Left forelimb (tissue), 1 donor: ENCODE measurements around the gene ZBTB7B.

Experiments used
- DNase-seq: peaks from one replicate; pipeline ENCODE4 v3.0.0-alpha.2; 2018; ENCODE audit warnings: low spot score

The ZBTB7B gene

DNA sequence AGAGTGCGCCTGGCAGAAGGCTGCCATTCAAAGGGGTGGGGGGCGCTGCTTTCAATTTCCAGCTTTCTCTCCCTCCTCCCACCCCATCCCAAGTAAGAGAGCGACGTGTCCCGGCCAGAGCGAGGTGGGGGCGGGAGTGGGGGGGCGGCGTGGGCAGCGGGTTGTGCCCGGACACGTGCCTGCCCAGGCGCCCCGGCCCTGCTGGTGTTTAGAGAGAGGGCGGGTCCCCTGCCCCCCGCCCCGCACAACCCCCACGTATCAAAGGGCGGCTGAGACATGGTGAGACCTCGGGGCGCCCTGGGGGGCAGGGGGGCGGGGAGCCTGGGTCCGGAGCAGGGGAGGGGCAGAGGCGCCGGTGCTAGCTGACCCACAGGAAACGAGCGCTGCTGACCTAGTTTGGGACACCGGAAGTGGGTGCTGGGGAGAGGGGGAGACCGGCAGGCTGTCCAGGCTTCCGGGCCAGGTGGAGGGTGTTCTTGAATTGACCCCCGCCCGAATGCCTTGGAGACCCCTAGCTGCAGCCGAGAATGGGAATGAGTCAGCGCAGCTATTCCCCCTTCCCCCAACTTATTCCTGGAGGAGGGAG lies 1.3 kb downstream of the ZBTB7B start:
- DNase-seq = peak; percentile 71

DNA sequence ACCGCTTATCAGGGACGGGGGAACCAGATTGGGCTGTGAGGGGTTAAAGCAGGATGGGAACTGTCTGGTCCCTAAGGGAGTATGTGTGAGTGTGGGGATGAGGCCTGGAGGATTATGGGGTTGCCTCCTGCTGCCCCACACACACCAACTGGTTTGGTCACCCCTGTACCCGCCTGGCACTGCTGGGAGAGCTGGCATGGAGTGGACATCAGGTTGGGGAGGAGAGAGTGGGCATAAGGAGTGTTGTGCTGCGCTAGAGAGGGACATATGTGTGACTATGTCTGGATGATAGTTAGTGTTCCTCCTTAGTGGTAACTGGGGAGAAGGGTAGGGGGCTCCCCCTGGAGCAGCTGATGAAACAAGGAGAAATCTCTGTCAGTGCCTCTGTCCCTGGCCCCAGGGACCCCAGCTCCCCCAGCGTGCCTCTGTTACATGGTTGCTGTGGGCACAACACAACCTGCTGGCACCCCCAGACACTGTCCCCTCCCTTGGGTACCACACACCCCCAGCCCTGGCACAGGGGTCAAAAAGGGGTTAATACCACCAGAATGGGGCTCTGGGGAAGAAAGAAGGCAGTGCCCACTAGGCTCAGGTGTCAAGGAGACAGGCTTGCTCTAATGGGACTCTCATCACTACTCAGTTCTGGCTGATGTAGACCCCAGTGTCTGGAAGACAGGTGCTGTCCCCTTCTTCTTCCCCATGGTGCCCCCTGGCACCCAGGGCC lies 1.9 kb downstream of the ZBTB7B start:
- peak; percentile 54 for DNase-seq

DNA sequence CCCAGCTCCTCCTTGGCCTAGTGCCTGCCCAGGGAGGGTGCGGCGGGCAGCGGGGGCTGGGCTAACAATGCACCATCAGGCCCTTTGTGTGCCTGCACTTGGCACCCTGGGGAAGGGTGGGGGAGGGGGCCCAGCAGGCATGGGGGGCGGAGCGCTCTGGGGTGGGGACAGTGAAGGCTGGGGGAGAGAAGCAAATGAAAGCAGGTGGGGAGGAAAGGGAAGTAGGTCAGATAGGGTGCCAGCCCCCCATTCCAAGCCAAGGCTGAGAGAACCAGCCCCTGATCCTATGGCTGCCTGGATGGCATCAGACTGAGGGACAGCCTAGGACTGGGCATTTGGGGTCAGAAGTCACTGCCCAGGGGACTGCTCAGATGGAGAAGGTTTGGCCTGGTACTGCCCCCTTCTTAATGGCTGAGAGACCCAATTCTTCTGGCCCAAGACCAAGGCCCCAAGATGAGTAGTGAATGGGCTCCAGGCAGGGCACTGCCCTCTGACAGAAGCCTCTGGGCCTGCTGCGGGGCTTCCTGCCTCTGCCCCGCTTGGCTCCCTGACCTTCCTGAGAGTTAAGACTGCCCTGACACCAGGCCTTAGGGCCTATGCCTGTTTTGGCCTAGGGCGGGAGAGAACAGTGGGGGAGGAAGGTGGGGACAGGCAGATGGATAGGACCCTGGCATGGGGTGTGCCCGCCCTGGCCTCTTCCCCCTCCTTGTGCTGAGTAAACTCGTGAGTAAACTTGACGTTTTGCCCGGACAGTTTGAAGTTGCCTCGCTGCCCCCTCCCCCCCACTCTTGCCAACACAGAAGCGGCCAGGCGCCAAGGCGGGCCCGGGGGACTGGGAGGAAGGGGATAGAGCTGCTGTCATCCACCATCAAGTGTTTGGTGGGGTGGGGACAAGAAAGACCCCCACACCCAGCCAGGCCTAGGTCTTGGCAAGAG lies 2.7 kb downstream of the ZBTB7B start:
- DNase-seq = peak; percentile 68

DNA sequence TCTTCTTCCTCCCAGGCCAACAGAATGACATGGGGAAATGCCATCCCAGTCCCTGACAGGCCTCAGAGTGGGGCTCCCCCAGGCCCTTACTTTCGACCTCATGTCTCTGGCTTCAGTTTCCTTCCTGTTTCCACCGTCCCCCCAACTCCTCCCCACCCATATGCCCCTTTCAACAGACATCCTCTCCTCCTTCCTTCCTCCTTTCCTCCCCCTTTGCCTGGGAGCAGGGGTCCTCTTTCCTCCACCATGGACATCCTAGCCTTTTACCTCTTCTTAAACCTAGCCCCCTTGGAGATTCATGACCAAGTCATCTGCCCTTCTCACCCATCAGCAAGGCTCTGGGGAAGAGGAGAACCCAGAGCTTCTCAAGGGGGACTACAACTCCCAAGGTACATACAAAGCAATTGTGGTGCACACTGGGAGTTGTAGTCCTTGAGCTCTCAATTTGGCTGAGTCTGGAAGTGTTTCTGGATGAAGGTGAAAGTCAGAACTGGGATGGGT lies 4.0 kb downstream of the ZBTB7B start:
- DNase-seq = no peak

DNA sequence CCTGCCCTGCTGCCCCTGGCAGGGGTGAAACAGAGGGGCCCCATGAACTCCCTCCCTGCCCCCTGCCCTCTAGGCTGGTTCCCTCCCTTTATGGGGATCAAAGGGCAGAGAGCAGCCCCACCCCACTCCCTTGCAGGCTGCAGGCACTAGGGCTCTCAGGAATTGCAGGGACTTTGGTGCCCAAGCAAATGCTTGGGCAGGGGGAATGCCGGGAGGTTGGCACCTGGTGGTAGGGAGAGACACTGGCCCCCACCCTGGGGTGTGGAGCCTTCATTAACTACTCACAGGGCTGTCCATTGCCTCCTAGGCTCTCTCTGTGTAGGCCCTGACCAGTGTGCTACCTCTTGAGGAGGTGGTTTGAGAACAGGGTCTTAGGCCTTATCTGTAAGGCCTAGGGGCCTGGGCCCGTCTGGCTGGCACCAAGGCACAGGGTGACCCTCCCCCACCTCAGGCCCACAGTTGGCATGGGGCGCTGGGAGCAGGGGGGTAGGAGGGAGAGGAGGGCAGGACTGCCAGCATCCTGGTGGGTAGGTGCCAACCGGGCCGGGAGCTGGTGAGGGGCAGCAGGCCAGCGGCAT lies 4.7 kb downstream of the ZBTB7B start:
- peak; percentile 60 for DNase-seq

DNA sequence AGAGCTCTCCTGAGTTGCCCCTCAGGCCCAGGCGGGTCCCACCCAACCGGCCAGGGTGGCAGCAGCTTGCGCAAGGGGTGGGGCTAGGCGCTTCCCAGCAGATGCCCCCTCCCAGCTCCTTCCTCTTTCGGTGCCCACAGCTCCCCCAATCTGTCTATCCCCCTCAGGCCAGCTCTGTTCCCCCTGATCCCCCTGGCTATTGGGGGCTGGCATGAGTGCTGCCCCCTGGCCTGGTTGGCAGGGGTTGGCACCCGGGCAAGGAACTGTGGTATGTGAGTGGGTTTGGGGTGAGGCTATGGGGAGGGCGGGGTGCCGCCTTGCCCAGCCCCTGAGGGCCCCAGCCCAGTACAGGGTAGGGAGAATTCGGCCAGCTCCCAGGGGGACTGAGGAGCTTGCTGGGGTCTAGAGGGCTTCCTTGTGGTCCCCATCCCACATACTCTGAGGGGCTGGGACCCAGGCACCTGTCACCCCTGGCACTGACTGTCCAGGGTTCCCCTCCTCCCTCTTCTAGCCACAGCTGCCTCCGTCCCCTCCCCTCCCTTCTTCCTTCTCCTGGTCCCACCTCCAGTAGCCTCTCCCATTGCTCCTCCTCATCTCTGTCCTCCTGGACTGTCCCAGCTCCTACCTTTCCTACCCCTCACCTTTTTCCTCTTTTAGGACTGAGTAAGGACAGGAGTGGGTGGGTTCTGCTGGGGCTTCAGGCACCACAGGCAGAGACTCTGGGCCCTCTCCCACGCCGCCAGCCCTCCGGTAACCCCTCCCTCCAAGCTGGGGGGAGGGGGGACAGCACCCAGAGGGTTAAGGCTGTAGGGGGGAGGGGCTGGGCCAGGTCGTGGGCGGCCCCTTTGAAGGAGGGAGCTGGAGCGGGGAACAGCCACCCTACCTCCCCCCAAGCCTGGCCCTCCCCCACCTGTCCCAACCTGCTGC lies 5.7 kb downstream of the ZBTB7B start:
- no peak for DNase-seq

DNA sequence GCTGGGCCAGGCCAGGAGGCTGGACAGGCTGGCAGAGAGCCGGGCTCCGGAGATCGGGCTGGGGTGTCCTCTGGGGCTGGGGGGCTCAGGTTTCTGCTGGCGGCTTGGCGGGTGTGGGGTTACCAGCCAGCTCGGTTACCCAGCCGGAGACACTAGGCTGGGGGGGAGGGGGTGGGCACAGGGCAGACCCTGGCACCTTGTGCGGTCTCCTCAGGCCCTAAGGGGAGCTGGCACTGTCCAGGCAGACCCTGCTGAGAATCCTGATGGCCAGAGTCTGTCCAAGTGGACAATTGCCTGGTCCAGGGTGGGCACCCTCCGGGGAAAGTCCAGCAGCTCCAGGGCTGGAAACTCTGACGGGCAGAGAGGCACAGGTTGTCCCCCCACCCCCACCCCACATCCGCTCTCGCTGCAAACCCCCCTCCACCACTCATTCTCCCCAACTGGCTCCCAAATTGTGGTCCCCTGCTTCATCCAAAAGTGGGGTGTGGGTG lies 6.7 kb downstream of the ZBTB7B start:
- no peak for DNase-seq

DNA sequence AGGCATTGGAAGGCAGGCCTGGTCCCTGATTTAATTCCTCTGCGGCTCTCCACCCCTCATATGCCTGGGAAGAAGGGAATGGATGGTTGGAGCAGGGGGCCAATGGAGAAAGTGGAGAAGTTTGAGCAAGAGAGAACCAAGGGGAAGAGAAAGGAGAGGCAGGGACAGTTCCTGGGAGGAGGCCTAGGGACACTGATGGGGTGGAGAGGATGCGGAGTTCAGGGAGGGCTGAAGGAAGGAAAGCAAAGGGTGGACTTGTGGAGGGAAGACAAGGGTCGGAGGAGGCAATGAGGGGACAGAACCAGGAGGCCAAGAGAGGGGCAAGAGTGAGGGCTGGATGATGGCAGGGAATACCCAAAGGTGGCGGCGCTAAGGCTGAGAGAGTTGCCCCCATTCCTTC lies 7.1 kb downstream of the ZBTB7B start:
- DNase-seq = no peak

DNA sequence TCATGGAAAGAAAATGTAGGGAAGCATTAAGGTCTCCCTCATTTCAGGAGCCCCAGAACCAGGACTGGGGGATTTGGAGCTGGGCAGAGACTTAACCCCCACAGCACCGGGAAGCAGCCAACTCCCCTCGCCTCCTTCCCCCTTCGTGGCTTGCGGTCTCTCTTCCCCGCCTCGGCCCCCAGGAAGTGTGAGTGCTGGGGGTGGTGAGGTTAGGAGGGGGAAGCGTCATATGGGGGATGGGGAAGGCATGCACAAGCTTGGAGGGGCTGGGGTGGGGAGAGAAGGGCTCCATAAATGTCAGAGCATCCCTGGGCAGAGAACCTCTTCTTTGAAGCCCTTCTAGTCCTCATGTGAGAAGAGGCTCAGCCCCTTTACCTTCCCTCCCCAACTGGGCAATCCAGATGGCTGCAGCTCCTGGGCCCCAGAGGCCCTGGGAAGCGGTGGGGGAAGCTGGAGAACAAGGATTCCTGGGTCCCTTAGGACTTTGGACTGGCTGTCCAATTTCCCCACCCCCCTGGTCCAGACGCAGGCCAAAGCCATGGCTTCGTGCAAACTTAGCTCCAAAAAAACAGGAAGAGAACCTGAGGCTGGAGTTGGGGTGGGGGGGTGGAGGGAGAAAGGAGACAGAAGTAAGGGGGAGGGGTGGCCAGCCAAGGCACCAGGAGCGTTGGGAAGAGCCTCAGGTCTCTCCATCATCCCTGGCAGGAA lies 7.8 kb downstream of the ZBTB7B start:
- no peak for DNase-seq

DNA sequence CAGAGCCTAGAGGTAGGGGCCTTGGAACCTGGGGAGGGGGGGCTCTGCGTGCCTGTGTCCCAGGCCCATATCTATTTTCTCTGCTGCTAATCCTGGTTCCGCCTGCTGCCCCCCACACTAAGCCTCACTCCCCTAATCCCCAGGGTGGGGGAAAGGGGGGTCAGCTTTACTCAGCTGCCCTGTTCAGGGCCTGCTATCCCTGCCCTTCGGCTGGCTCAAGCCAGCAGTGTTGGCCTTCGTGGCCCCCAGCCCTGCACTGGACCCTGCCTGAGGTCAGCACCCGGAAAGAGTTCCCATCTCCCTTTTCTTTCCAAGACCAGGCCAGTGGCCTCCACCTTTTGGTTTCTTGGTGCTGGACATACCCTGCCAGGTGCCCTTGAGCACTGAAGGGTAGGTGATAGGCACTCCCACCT lies 8.4 kb downstream of the ZBTB7B start:
- no peak for DNase-seq

DNA sequence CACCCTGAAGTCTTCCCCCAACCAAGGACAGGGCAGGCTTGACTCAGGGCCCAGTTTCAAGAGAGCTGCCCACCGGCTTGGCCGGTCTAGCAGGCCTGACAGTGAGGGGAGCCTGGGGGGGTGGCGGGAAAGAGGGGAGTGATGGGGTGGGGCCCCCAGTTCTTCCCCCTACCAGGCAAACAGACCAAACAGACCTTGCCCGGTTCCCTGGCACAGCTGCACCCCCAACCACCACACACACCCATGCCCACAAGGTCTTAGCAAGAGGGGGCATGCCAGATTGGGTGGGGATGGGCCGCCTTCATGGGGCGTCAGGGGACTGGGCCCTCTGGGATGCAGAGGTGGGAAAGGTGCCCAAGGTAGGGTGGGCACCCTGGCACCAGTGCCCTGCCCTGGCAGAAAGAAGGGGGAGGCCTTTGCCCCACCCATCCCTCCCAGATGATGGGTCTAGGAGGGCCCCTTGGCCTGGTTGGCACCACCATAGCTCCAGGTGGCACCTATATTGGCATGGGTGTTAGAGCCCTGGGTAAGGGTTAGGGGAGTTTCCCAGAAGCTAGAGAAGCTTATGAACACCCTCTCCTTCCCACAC lies 8.9 kb downstream of the ZBTB7B start:
- DNase-seq = peak; percentile 55

DNA sequence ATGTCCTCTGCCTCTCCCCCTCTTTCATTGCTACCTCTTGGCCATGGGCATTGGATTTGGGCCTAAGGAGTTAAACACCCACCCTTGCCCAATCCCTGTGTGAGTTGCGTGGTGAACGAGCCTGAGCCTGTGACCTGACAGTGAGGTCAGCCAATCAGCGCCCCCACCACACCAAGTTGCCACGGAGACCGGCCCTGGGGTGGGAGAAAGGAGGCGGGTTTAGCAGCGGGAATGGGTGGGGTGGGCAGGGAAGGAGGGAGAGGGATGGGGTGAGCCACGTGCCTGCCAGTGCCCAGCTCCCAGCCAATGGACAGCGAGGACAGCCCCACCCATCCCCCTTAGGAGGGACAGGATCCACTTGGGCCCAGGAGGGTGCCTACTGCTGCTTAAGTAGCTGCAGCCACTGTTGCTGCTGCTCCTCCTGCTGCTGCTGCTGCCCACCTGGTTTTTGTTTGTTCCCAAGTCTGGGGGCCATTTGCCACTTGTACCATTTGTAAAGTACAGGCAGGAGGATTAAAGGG lies 9.5 kb downstream of the ZBTB7B start:
- no peak for DNase-seq

DNA sequence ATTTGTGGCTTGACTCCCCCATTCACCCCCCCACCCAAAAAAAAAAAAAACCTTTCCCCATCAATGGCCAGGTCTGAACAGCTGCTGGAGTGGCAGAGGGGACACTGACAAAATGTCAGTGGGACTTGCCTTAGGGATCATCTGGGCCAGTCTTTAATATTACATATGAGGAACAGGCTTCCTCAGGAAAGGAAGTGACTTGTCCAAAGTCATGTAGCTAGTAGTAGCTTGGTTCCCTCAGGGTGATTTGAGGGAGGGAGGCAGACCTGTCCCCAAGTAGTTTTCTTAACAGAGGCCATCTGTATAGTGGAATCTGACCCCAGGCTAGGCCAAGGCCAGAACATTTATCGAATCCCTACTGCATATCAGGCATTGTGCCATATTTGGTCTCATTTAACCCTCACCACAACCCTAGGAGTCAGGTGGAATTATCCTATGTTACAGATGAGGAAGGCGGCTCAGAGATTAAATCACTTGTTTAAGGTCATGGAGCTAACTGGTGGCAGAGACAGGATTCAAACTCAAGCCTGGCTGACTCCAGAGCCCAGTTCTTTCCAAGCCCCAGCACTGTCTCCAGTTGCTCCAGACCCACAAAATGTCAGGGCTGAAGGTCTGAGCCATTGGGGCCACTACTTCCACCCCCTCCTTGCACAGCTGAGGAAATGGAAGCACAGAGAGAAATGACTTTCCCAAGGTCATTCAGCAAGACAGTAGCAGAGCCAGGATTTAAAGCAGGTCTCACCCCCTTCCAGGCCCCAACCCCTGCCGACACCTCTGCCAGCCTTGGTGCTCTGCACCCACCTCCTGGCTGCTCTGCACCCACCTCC lies 10.4 kb downstream of the ZBTB7B start:
- DNase-seq = no peak

DNA sequence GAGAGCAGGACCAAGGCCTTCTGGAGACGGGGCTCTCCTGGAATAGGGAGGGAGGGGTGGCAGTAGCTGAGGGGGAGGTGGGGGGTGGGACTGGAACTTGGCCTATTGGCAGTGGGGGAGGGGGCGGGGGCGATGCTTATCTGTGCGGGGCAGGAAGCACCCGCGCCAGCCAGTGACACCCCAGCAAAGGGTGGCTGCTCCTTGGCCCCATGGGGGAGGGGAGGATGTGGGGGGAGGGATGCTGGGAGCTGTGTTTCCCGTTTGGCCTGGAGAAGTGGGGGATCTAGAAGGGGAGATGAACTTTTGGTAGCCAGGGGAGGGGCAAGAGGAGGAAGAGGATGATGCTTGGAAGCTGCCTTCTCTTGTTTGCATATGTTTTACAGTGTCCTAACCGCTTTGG lies 11.0 kb downstream of the ZBTB7B start:
- DNase-seq = no peak

DNA sequence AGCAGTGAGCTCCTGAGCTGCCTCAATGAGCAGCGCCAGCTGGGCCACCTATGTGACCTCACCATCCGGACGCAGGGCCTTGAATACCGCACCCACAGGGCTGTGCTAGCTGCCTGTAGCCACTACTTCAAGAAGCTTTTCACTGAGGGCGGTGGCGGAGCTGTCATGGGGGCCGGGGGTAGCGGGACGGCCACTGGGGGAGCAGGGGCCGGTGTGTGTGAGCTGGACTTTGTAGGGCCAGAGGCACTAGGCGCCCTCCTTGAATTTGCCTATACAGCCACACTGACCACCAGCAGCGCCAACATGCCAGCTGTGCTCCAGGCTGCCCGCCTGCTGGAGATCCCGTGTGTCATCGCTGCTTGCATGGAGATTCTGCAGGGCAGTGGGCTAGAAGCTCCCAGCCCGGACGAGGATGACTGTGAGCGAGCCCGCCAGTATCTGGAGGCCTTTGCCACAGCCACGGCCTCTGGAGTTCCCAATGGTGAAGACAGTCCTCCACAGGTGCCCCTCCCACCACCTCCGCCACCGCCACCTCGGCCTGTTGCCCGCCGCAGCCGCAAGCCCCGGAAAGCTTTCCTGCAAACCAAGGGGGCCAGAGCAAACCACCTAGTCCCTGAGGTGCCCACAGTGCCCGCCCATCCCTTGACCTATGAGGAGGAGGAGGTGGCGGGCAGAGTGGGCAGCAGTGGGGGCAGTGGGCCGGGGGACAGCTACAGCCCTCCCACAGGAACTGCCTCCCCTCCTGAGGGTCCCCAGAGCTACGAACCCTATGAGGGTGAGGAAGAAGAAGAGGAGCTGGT lies 12.3 kb downstream of the ZBTB7B start:
- DNase-seq = no peak

DNA sequence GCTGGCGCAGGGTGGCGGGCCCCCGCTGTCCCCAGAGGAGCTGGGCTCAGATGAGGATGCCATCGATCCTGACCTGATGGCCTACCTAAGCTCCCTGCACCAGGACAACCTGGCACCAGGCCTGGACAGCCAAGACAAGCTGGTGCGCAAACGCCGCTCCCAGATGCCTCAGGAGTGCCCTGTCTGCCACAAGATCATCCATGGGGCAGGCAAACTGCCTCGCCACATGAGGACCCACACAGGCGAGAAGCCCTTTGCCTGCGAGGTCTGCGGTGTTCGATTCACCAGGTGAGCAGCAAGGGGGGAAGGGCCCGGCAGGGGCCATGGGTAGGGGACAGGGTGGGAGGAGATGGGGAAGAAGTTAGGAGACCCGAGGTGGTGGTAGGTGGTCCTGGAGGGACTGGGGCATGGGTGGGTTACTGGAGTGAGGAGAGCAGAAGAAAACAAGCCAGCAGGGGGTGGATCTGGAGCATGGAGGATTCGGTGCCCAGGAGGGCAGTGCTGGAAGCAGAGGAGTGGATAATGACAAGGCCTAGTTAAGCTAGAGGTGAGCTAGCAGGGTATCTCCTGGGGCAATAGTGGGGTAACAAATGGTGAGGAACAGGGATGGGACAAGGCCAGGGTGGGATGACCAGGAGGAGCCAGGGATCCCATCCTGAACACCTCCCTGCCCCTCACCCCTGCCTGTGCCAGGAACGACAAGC lies 13.1 kb downstream of the ZBTB7B start:
- DNase-seq = no peak

DNA sequence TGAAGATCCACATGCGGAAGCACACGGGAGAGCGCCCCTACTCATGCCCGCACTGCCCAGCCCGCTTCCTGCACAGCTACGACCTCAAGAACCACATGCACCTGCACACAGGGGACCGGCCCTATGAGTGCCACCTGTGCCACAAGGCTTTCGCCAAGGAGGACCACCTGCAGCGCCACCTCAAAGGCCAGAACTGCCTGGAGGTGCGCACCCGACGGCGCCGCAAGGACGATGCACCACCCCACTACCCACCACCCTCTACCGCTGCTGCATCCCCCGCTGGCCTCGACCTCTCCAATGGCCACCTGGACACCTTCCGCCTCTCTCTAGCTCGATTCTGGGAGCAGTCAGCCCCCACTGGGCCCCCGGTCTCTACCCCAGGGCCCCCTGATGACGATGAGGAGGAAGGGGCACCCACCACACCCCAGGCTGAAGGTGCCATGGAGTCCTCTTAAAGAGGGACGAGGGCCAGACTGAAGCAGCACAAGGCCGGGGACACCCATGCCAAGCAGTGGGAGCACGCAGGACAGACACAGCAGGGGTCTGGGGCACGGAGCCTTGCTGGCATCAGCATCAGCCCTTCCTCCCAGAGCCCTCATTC lies 13.7 kb downstream of the ZBTB7B start:
- peak; percentile 60 for DNase-seq
